Keratinocyte (primary cell): Measurements from ENCODE around the gene GPLD1. TPM values are rescaled to one million over a fixed set of nuclear protein-coding genes. Genes with fewer than 3 reads are reported as not detected.

Source experiments
- DNase-seq: peaks from one replicate; pipeline ENCODE4 v3.0.0-alpha.2; 2011; ENCODE audit warnings: low read depth, missing footprints, low spot score
- FAIRE-seq: peaks from 2 replicates; lab custom pipeline; 2011; peaks lifted over from hg19 to GRCh38; lab: Jason Lieb, UNC
- H2AFZ ChIP-seq: 2 replicates; pipeline ENCODE4 v1.6.0; 2012; ENCODE audit warnings: low read length, control low read depth, inconsistent platforms; ENCODE audit not compliant: control insufficient read depth
- H3K27ac ChIP-seq: 2 replicates; pipeline ENCODE4 v1.5.1; 2011; ENCODE audit warnings: low read length; ENCODE audit not compliant: control insufficient read depth, insufficient read depth
- H3K27me3 ChIP-seq: 3 replicates; pipeline ENCODE4 v1.6.0; 2011; ENCODE audit warnings: low read length; ENCODE audit not compliant: control insufficient read depth, insufficient read depth; ENCODE audit errors: extremely low read depth
- H3K36me3 ChIP-seq, 2 experiments: 2 replicates in 1 of 2; 3 replicates in 1 of 2; pipeline ENCODE4 v1.5.1; 2011; ENCODE audit warnings: low read length in 2 of 2, mild to moderate bottlenecking in 1 of 2; ENCODE audit not compliant: control insufficient read depth in 2 of 2, insufficient read depth in 2 of 2; ENCODE audit errors: extremely low read depth in 1 of 2
- H3K4me1 ChIP-seq: 3 replicates; pipeline ENCODE4 v1.5.1; 2011; ENCODE audit warnings: low read length; ENCODE audit not compliant: control insufficient read depth, insufficient read depth; ENCODE audit errors: extremely low read depth
- H3K4me2 ChIP-seq: 3 replicates; pipeline ENCODE4 v1.6.0; 2011; ENCODE audit warnings: low read depth, low read length; ENCODE audit not compliant: control insufficient read depth, insufficient read depth; ENCODE audit errors: extremely low read depth
- H3K4me3 ChIP-seq, 3 experiments: fragments of 200-600 bp in 1 of 3; sonication (generic) in 1 of 3; 2 replicates in 2 of 3; 3 replicates in 1 of 3; pipeline ENCODE4 v1.5.1; 2011 to 2016; ENCODE audit warnings: low read length in 3 of 3, mild to moderate bottlenecking in 3 of 3, control low read depth in 2 of 3, inconsistent platforms in 1 of 3, low read depth in 1 of 3, mixed read lengths in 1 of 3, mixed run types in 1 of 3, moderate library complexity in 1 of 3; ENCODE audit not compliant: control insufficient read depth in 2 of 3, insufficient read depth in 2 of 3; ENCODE audit errors: extremely low read depth in 1 of 3
- H3K79me2 ChIP-seq: 2 replicates; pipeline ENCODE4 v1.6.0; 2012; ENCODE audit warnings: low read length; ENCODE audit not compliant: control insufficient read depth, insufficient read depth
- H3K9ac ChIP-seq: 3 replicates; pipeline ENCODE4 v1.6.0; 2011; ENCODE audit warnings: low read length; ENCODE audit not compliant: control insufficient read depth, insufficient read depth; ENCODE audit errors: extremely low read depth
- H3K9me1 ChIP-seq: 3 replicates; pipeline ENCODE4 v1.6.0; 2011; ENCODE audit warnings: low read length; ENCODE audit not compliant: control insufficient read depth, insufficient read depth; ENCODE audit errors: extremely low read depth
- H3K9me3 ChIP-seq: 2 replicates; pipeline ENCODE4 v1.5.1; 2012; ENCODE audit warnings: low read depth, low read length; ENCODE audit not compliant: control insufficient read depth
- H4K20me1 ChIP-seq: 3 replicates; pipeline ENCODE4 v1.6.0; 2011; ENCODE audit warnings: low read length; ENCODE audit not compliant: control insufficient read depth, insufficient read depth; ENCODE audit errors: extremely low read depth
- CTCF ChIP-seq, 3 experiments: IDR thresholded peaks in 1 of 3; conservative IDR thresholded peaks in 1 of 3; optimal IDR thresholded peaks in 1 of 3; 2 replicates in 2 of 3; 3 replicates in 1 of 3; pipeline versions ENCODE3 to v1.5.1; 2011; ENCODE audit warnings: low read length in 3 of 3, mild to moderate bottlenecking in 3 of 3, moderate library complexity in 2 of 3, control low read depth in 1 of 3, inconsistent platforms in 1 of 3; ENCODE audit not compliant: insufficient read depth in 2 of 3; ENCODE audit errors: extremely low read depth in 1 of 3
- EZH2 ChIP-seq: IDR thresholded peaks from one replicate; pipeline ENCODE4 v1.6.1; 2012; ENCODE audit warnings: inconsistent platforms, mild to moderate bottlenecking, low read length, moderate library complexity
- dilution Hi-C: fragments of 300-500 bp; cut with MboI; formaldehyde crosslinking; loops from one replicate; pipeline ENCODE4 v1.7.0; 2020; ENCODE audit warnings: low sequenced_read_pairs; ENCODE audit not compliant: extremely low pct_ligation_motif_present
- polyA plus RNA-seq, 5 experiments: library from polyadenylated mRNA; depleted of rRNA in 3 of 5; stranded (reverse) in 3 of 5; stranded (forward) in 1 of 5; unstranded in 1 of 5; fragments of >200 nt; gene quantifications; 1 replicate in 1 of 5; 2 replicates in 3 of 5; 3 replicates in 1 of 5; pipeline versions ENCODE4 v1.2.1 to v1.2.3, GENCODE V29; 2011 to 2012; ENCODE audit warnings: missing spikeins in 2 of 5, low read depth in 1 of 5, low replicate concordance in 1 of 5

Gene GPLD1
- polyA plus RNA-seq, 1 donor (not counting 4 experiments of a cell fraction or from before 2014, with no cell fraction given) = 0.07 TPM

DNA sequence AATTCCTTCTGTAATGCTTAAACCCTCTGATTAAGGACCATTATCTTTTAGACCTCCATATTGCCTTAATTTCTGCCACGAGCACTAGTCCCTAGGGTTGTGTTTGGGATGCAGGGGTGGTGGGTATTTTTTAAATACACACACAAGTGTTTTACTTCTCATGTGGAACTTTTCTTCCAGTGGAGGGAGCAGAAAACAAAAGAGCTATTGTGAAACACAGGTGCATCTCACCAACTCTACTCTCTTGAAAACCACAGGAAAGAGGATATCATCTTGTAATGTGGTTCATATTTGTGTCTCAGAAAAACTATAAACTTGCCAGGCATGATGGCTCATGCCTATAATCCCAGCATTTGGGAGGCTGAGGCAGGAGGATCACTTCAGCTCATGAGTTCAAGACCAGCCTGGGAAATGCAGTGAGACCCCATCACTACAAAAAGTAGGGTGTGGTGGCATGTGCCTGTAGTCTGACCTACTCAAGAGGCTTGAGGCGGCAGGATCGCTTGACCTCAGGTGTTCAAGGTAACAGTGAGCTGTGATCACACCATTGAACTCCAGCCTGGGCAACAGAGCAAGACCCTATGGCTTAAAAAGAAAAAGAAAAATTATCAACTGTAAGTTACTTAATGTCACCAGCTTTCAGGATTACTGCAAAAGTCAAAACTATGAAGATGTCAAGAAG is 49.4 kb downstream of the GPLD1 start:
- H3K9me1 ChIP-seq = no peaks in the 10 kb centered on the region
- H2AFZ ChIP-seq = no peak overlapping the region
- no peak overlapping the region for H3K4me2 ChIP-seq
- no peaks in the 10 kb centered on the region for H3K9me3 ChIP-seq
- H3K27ac ChIP-seq = no peak overlapping the region
- no peaks in the 10 kb centered on the region for H3K27me3 ChIP-seq
- H4K20me1 ChIP-seq = no peaks in the 10 kb centered on the region
- dilution Hi-C loops = no loop called here
- H3K36me3 ChIP-seq = no peaks in the 10 kb centered on the region
- H3K79me2 ChIP-seq = no peaks in the 10 kb centered on the region
- no peak for DNase-seq
- H3K4me3 ChIP-seq = no peak overlapping the region
- FAIRE-seq = no peak
- no peaks in the 10 kb centered on the region for H3K4me1 ChIP-seq
- no peak overlapping the region for H3K9ac ChIP-seq
- TF ChIP-seq CTCF (optimal IDR thresholded peaks at IDR 0.05 in 1 of 3, IDR thresholded peaks at IDR 0.05 in 1 of 3, conservative IDR thresholded peaks at IDR 0.05 in 1 of 3; ENCODE audit: extremely low read depth in 1 of 3, insufficient read depth in 2 of 3, low read length in 3 of 3) = no peak
- TF ChIP-seq EZH2 = no peak

DNA sequence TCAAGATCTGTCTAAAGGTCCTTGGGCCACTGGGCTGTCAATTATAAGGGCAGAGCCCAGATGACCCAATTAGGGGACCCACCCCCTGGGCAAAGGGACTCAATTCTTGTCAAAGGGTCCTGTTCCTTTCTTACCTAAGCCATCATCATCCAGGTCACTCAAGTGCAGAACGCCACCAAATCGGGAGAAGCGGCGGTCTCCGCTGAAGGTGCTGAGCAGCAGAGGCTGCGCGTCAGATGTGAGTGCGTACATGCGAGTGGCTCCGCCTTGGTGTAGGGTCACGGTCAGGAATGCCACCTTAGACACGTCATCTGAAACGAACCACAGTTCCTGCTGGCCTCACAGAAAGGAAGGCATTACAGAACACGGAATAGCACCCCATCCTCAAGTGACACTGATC is 52.4 kb downstream of the GPLD1 start:
- DNase-seq (no peak), FAIRE-seq (no peak)
- H3K27ac ChIP-seq = no peak overlapping the region
- H3K4me2 ChIP-seq = no peak overlapping the region
- no peaks in the 10 kb centered on the region for H3K36me3 ChIP-seq
- no peaks in the 10 kb centered on the region for H4K20me1 ChIP-seq
- H3K79me2 ChIP-seq = no peaks in the 10 kb centered on the region
- no peak overlapping the region for H2AFZ ChIP-seq
- no peak for TF ChIP-seq CTCF (optimal IDR thresholded peaks at IDR 0.05 in 1 of 3, IDR thresholded peaks at IDR 0.05 in 1 of 3, conservative IDR thresholded peaks at IDR 0.05 in 1 of 3; ENCODE audit: extremely low read depth in 1 of 3, insufficient read depth in 2 of 3, low read length in 3 of 3)
- no peak for TF ChIP-seq EZH2
- no peaks in the 10 kb centered on the region for H3K27me3 ChIP-seq
- no peak overlapping the region for H3K9ac ChIP-seq
- dilution Hi-C loops = no loop called here
- H3K4me3 ChIP-seq = no peak overlapping the region
- no peaks in the 10 kb centered on the region for H3K9me1 ChIP-seq
- no peaks in the 10 kb centered on the region for H3K9me3 ChIP-seq
- H3K4me1 ChIP-seq = no peaks in the 10 kb centered on the region
